Spinal cord (tissue), 10 donors: ENCODE data around the gene SPAG7. TPM values are rescaled to one million over a fixed set of nuclear protein-coding genes. Genes with fewer than 3 reads are reported as not detected.

Source experiments
- DNase-seq, 6 donors: peaks; one replicate each; pipeline versions ENCODE4 v3.0.0 to v3.0.0-alpha.2; 2013 to 2015; ENCODE audit warnings: low spot score in 6 of 6, low read depth in 4 of 6
- H3K27ac ChIP-seq: one replicate; pipeline ENCODE4 v1.5.1; 2013; ENCODE audit warnings: low read depth, low read length, control low read depth
- H3K27me3 ChIP-seq: one replicate; pipeline ENCODE4 v1.6.1; 2013; ENCODE audit warnings: low read length; ENCODE audit not compliant: control insufficient read depth, insufficient read depth
- H3K36me3 ChIP-seq: one replicate; pipeline ENCODE4 v1.6.1; 2013; ENCODE audit warnings: low read length; ENCODE audit not compliant: control insufficient read depth, insufficient read depth
- H3K4me1 ChIP-seq: one replicate; pipeline ENCODE4 v1.6.1; 2013; ENCODE audit warnings: low read length; ENCODE audit not compliant: control insufficient read depth, insufficient read depth
- H3K4me3 ChIP-seq: one replicate; pipeline ENCODE4 v1.5.1; 2013; ENCODE audit warnings: low read depth, low read length, control low read depth
- H3K9me3 ChIP-seq: one replicate; pipeline ENCODE4 v1.6.1; 2013; ENCODE audit warnings: low read length; ENCODE audit not compliant: control insufficient read depth, insufficient read depth
- WGBS: methylation state at CpG from one replicate; pipeline ENCODE4 v1.1.5; 2013; ENCODE audit warnings: missing lambda C conversion rate; ENCODE audit not compliant: insufficient coverage; 5-methylcytosine and 5-hydroxymethylcytosine counted together
- polyA plus RNA-seq, 2 donors: library from polyadenylated mRNA; unstranded; fragments of 120-200 nt; gene quantifications; one replicate each; pipeline ENCODE4 v1.2.1, GENCODE V29; 2013; ENCODE audit not compliant: insufficient read length in 2 of 2
- total RNA-seq, 2 donors: library from RNA; depleted of rRNA in 1 of 2; stranded (reverse); fragments of 120-200 nt in 1 of 2; fragments of >200 nt in 1 of 2; gene quantifications; one replicate each; pipeline versions ENCODE4 v1.2.3 to v1.2.4, GENCODE V29; 2013 to 2014
- donor health status: healthy.

Gene SPAG7
- total and polyA plus RNA-seq, 4 donors: 36.8 to 96.6 (median 89.9) TPM

DNA sequence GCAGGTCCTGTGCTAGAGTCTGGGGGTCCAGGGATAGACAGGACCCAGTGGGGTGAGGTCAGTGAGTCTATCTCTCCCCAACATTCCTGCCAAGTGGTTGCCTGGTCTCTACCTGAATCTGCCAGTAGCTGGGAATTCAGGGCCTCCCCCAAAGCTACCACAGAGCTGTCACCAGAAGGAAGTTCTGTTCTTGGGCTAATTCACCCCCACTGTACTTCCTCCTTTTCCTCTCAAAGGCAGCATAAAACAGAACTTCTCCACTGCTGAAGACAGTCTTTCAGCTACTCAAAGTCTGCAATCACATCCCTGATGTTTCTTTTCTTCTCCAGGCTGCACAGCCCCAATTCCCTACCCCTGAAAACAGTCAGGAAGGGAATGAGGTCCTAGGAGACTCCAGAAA, 11.1 kb upstream of the SPAG7 start:
- no peak overlapping the region for H3K4me3 ChIP-seq
- H3K36me3 ChIP-seq: peaks cover 81% of the 10 kb centered on the region
- H3K27me3 ChIP-seq: no peaks in the 10 kb centered on the region
- DNase-seq: no peak
- H3K4me1 ChIP-seq: peaks cover 5% of the 10 kb centered on the region
- H3K27ac ChIP-seq: no peak overlapping the region
- H3K9me3 ChIP-seq: no peaks in the 10 kb centered on the region

DNA sequence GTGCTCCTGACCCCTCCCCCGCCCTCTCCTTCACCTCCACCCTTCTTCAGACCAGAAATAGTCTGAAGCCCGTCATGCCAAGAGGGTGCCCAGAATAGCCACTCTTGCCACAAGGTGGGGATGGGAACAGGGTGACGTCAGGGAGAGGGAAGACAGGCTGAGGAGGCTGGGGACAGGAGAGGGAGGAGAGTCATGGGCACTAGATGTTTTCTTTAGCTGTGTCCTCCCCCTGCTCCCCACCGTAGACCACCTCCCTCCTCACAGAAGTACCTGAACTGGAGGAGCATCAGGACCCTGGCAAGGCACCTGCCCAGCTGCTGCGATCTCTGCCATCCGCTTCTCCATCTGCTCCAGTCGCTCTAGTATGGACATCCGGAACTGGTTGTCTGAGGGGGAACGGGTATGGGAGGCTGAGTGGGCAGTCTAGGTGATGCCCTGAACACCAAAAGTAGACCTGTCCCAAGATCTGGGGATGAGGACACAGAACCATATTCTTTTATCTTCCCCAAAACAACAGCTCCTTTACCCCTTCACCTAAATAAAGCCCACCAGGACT, 6.6 kb upstream of the SPAG7 start:
- H3K36me3 ChIP-seq: peaks cover 86% of the 10 kb centered on the region
- 88% methylated on average over 3 of the region's 9 CpGs for WGBS
- H3K27ac ChIP-seq: no peak overlapping the region
- no peak overlapping the region for H3K4me3 ChIP-seq
- H3K9me3 ChIP-seq: no peaks in the 10 kb centered on the region
- peaks cover 12% of the 10 kb centered on the region for H3K4me1 ChIP-seq
- H3K27me3 ChIP-seq: no peaks in the 10 kb centered on the region
- no peak for DNase-seq

DNA sequence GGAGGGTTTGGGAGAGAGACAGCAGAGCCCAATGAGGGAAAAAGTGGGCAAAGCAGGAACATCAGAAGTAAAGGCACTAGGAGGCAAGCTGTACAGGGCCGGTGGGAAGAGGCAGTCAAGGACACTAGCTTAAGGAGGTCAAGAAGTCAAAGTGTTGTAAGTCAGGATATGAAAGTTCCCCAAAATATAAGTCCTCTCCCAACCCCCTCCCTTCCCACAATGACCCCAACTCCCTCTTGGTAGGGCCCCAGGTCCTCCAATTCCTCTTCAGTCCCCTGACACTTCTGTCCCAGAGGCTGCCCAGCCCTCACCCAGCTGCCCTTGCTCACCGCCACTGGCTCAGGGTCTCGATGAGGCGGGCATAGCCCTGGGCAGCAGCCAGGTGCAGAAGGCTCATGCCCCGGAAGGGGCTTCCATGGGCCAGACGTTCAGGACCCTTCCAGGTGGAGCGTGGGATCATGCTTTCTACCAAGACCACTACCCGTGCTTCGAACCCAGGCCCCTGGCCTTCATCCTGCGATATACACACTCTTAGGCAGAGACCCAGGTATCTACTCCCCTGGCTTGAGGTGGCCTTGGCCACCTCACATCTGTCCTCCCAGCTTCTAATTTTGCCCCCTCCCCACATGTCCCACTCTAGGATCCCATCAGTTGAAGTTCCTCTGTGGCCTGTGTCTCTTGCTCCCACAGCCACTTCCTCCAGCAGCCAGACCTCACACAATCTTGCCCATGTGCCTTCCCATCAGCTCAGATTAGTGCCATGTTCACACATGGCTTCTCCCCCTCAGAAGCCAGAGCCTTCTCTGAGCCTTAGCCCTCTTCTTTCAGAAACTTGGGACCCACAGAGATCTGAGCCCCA, 5.9 kb upstream of the SPAG7 start:
- H3K27ac ChIP-seq: no peak overlapping the region
- no peaks in the 10 kb centered on the region for H3K27me3 ChIP-seq
- no peak for DNase-seq
- no peak overlapping the region for H3K4me3 ChIP-seq
- peaks cover 19% of the 10 kb centered on the region for H3K4me1 ChIP-seq
- H3K36me3 ChIP-seq: peaks cover 87% of the 10 kb centered on the region
- 93% methylated on average over 9 of the region's 10 CpGs for WGBS
- no peaks in the 10 kb centered on the region for H3K9me3 ChIP-seq

DNA sequence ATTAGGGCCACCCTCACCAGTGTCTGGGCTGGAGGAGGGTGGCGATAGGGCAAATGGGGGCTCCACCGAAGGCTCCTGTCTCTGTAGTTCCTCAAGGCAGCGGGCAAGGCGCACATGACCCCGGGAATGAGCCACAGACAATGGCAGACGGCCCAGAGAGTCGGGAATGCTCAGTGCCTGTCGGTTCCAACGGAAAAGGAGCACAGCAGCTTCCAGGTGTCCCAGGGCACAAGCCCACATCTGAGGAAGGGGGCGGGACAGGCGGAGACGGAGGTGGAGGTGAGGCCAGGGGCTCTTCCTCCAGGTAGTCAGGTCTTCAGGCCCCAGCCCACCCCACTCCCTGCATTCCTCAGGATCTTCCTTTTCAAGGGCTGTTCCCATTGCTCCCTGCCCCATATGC, 5.1 kb upstream of the SPAG7 start:
- H3K4me3 ChIP-seq: no peak overlapping the region
- peaks cover 26% of the 10 kb centered on the region for H3K4me1 ChIP-seq
- no peaks in the 10 kb centered on the region for H3K9me3 ChIP-seq
- no peak for DNase-seq
- H3K36me3 ChIP-seq: peaks cover 82% of the 10 kb centered on the region
- no peaks in the 10 kb centered on the region for H3K27me3 ChIP-seq
- no peak overlapping the region for H3K27ac ChIP-seq
- WGBS: 66% methylated on average over 12 of the region's 12 CpGs

DNA sequence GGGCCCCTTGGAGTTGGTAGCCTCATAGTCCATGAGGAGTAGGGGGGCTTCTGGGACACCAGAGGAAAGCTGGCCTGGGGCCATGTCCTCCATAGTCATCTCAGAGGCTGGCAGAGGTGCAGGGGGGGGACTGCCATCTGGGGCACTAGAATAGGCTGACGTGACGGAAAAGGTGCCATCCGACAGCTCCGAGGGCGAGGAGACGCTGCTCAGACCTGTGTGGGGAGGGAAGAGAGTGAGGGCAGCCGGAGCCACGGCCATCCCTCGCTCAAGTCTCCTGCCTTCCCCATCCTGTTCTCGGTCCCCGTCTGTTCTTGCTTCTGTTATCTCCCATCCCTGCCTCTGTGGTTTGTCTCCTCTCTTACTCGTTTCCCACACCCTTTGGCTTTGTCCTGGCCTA, 4.7 kb upstream of the SPAG7 start:
- Histone ChIP-seq H3K27me3 (no peaks in the 10 kb centered on the region), H3K36me3 (peaks cover 79% of the 10 kb centered on the region), H3K4me3 (no peak overlapping the region), H3K9me3 (no peaks in the 10 kb centered on the region), H3K4me1 (peaks cover 26% of the 10 kb centered on the region), H3K27ac (no peak overlapping the region)
- WGBS: no CpG with 5 or more reads among the region's 12 CpGs
- DNase-seq: no peak

DNA sequence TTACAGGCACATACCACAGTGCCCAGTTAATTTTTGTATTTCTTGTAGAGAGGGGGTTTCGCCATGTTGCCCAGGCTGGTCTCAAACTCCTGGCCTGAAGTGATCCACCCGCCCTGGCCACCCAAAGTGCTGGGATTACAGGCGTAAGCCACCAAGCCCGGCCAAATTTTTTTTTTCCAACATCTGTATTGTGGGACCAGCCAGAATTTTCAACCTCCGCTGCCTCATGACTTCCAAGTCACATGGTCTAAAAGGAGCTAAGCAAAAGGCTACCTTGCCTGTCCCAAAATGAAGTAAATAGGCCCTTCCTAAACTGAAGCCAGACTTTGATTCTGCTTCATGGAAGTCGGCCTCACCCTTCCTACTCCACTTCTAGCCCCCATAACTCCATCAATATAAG, 4.2 kb upstream of the SPAG7 start:
- H3K9me3 ChIP-seq: no peaks in the 10 kb centered on the region
- H3K27me3 ChIP-seq: no peaks in the 10 kb centered on the region
- H3K4me1 ChIP-seq: peaks cover 27% of the 10 kb centered on the region
- peaks cover 74% of the 10 kb centered on the region for H3K36me3 ChIP-seq
- H3K4me3 ChIP-seq: no peak overlapping the region
- WGBS: 94% methylated on average over 4 of the region's 6 CpGs
- DNase-seq: no peak
- H3K27ac ChIP-seq: no peak overlapping the region

DNA sequence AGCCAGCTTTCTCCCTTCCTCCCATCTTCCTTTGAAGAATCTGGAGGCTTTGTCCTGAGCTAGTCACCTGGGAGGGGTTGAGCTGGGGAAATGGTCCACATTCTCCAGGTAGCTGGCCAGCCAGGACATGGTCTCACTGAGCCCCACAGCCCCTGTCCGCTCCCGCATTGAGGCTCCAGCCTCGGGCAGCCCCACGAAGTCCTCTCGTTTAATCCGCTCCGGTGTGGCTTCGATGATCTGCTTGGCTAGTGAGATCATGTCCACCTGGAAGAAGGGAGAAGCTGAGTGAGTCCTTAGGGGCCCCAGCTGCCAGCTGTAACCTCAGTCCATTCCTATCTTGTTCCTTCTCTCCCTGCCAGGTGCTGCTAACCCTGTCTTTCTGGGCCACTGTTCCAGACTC, 2.7 kb upstream of the SPAG7 start:
- H3K27me3 ChIP-seq: no peaks in the 10 kb centered on the region
- H3K36me3 ChIP-seq: peaks cover 68% of the 10 kb centered on the region
- H3K27ac ChIP-seq: no peak overlapping the region
- peaks cover 37% of the 10 kb centered on the region for H3K4me1 ChIP-seq
- WGBS: 100% methylated on average over 1 of the region's 8 CpGs
- H3K4me3 ChIP-seq: no peak overlapping the region
- no peaks in the 10 kb centered on the region for H3K9me3 ChIP-seq
- no peak for DNase-seq

DNA sequence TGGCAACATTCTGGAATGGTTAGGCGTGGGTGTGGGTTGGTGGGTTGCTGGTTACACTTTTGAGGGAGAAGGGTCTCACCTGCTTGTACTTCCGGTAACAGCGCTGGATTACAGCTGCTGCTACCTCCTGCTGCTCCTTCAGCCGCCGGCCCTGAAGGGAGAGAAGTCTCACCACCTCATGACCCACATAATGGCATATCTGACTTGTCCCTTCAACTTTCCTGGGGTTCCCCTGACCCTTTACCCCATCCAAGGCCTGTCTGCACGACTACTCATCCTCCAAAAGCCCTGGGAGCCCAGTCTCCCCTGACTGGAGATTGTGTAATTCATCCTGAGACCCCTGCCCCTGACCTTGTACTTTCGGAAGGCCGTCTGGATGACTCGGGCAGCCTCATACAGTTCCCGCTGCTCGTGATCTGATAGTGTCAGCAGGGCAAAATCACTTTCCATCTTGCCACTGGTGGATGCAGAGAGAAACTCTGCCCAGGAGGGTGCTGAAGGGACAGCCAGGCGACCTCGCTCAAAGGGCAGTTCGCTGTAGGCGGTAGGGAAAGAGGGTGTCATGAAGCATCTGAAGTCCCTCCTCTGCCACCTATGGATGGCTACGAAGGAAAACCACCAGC, 2.0 kb upstream of the SPAG7 start:
- Histone ChIP-seq H3K4me3 (peak overlapping the region; percentile 97), H3K36me3 (peaks cover 66% of the 10 kb centered on the region), H3K4me1 (peaks cover 37% of the 10 kb centered on the region), H3K27ac (peak overlapping the region; percentile 100), H3K27me3 (no peaks in the 10 kb centered on the region), H3K9me3 (no peaks in the 10 kb centered on the region)
- 89% methylated on average over 14 of the region's 16 CpGs for WGBS
- DNase-seq: no peak

DNA sequence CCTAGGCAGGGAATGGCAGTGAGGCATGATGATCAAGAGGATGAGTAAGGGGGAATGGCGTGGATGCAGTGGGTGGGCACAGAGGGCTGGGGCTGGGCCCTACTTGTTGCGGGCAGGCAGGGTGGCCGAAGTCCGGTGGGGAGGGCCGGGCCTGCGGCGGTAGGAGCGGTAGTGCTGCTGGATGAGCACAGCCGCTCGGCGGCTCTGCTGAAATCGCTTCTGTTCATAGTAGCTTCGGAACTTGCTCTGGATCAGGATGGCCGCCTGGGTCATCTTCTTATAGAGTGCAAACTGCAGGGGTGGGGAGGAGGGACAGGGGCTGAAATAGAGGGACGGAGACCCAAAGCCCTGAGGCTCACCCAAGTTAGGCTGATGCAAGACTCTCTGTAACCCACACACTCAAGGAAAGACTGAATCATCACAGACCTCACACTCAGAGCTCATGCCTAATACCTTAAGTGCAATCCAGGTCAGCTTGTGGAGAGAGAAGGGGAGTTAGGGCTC, 1.5 kb upstream of the SPAG7 start:
- peak overlapping the region; percentile 100 for H3K27ac ChIP-seq
- no peaks in the 10 kb centered on the region for H3K9me3 ChIP-seq
- peak in 1 of 6 donors; percentile 24 for DNase-seq
- peak overlapping the region; percentile 97 for H3K4me3 ChIP-seq
- peaks cover 37% of the 10 kb centered on the region for H3K4me1 ChIP-seq
- H3K27me3 ChIP-seq: no peaks in the 10 kb centered on the region
- 39% methylated on average over 14 of the region's 15 CpGs for WGBS
- H3K36me3 ChIP-seq: peaks cover 65% of the 10 kb centered on the region
